Left ventricle myocardium inferior (tissue), 1 donor: ENCODE data around the gene VWDE. TPM values are rescaled to one million over a fixed set of nuclear protein-coding genes. Genes with fewer than 3 reads are reported as not detected.

Experiments used
- DNase-seq: peaks from one replicate; pipeline ENCODE4 v3.0.0-alpha.2; 2020
- H3K27ac ChIP-seq: fragments of 200-600 bp; replicated peaks from 2 replicates; pipeline ENCODE4 v1.8.0; 2021
- H3K27me3 ChIP-seq: fragments of 200-600 bp; 2 replicates; pipeline ENCODE4 v1.8.0; 2021; ENCODE audit warnings: low read depth
- H3K36me3 ChIP-seq: fragments of 200-600 bp; 2 replicates; pipeline ENCODE4 v1.8.0; 2021
- H3K4me1 ChIP-seq: fragments of 200-600 bp; 2 replicates; pipeline ENCODE4 v1.8.0; 2021
- H3K4me3 ChIP-seq: fragments of 200-600 bp; 2 replicates; pipeline ENCODE4 v1.8.0; 2021; ENCODE audit warnings: mild to moderate bottlenecking, moderate library complexity
- H3K9me3 ChIP-seq: fragments of 200-600 bp; replicated peaks from 2 replicates; pipeline ENCODE4 v1.8.0; 2021
- intact Hi-C: fragments of 100-400 bp; cut with micrococcal nuclease; formaldehyde crosslinking; loops from one replicate; pipeline ENCODE4 v1.11.0; 2022
- total RNA-seq: library from RNA; stranded (reverse); fragmentation: NEBNext Ultra II Directional; extraction: Animal tissue kit (Norgen Biotek cat#: 25700); gene quantifications from one replicate; pipeline ENCODE4 v1.2.1, GENCODE V29; 2021
- TF ChIP-seq, protein P1 (sequence below): fragments of 200-600 bp; IDR thresholded peaks from 2 replicates; pipeline ENCODE4 v1.8.0; 2021; ENCODE audit warnings: antibody characterized with exemption, mild to moderate bottlenecking, borderline replicate concordance
- donor health status: DM: no; HTN: yes; CAD: no; lungs with severe emphysema.

VWDE gene
- total RNA-seq, 1 donor from 2014 or later = not detected

DNA sequence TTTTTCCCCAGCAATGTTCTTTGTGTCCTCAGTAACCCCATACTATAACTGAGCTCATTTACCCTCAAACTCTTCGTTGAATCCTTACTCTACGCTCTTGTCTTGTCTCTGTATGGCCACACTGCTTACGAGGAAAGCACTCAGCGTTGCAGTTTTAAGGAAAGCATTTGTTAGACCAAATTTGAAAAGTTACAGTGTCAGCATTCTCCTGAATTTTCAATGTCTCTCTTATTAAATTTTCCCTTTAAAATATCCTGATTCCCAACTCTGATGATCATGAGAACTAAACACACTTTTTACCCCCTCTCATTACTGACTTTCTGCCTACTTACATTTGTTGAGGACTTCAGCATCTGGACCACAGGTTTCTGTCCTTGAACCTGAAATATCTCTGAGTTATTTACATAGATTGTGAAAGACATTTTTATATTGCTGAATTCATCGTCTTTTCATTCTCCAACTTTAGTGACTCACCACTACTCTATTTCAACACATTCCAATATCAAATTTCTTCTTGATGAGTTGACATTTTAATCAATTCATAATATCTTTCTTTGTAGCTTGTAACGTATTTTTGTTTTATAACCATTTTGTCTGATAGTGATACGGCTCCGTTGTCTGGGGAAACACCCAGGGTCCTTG, 19.8 kb upstream of the VWDE start:
- H3K4me3 ChIP-seq = no peak overlapping the region
- peaks cover 27% of the 10 kb centered on the region for H3K9me3 ChIP-seq
- TF ChIP-seq, protein P1, sequence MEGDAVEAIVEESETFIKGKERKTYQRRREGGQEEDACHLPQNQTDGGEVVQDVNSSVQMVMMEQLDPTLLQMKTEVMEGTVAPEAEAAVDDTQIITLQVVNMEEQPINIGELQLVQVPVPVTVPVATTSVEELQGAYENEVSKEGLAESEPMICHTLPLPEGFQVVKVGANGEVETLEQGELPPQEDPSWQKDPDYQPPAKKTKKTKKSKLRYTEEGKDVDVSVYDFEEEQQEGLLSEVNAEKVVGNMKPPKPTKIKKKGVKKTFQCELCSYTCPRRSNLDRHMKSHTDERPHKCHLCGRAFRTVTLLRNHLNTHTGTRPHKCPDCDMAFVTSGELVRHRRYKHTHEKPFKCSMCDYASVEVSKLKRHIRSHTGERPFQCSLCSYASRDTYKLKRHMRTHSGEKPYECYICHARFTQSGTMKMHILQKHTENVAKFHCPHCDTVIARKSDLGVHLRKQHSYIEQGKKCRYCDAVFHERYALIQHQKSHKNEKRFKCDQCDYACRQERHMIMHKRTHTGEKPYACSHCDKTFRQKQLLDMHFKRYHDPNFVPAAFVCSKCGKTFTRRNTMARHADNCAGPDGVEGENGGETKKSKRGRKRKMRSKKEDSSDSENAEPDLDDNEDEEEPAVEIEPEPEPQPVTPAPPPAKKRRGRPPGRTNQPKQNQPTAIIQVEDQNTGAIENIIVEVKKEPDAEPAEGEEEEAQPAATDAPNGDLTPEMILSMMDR = no peak
- intact Hi-C loops = no loop called here
- no peaks in the 10 kb centered on the region for H3K27me3 ChIP-seq
- no peaks in the 10 kb centered on the region for H3K36me3 ChIP-seq
- no peaks in the 10 kb centered on the region for H3K4me1 ChIP-seq
- no peak overlapping the region for H3K27ac ChIP-seq
- DNase-seq = no peak

DNA sequence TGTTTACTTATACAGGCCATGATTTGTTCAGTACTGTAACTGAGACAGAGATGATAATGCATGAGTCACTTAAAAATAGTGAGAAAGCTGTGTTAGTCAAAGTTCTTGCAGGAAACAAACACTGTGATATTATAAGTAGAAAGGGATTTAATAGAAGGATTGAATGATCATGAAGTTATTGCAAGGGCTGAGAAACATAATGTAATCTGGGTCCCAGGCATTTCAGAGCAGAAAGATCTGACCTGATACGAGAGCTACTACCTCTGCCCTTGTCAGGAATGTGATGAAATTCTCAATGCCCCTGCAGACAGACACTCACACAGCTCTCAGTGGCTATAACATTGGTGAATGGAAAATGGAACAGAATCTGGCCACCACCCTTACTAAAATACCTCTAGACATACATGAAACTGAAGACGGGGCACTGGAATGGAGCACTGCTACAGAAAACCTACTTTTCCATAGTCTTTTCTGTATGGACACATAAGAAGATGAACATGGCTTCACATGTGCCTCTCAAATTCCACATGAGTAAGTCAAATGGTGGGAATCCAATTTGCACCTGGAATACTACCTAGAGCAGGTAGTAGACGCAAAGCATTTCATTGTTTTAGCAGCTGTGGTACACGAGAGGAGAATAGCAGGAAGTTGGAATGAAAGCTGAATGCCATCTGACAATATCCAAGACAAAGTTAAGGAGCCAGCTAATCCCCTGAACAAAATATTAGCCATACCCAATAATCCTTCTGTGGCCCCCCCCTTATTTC, 19.1 kb upstream of the VWDE start:
- no peaks in the 10 kb centered on the region for H3K4me1 ChIP-seq
- peaks cover 25% of the 10 kb centered on the region for H3K9me3 ChIP-seq
- intact Hi-C loops = no loop called here
- no peak for DNase-seq
- H3K4me3 ChIP-seq = no peak overlapping the region
- H3K27me3 ChIP-seq = no peaks in the 10 kb centered on the region
- TF ChIP-seq, protein P1 = no peak
- H3K36me3 ChIP-seq = no peaks in the 10 kb centered on the region
- no peak overlapping the region for H3K27ac ChIP-seq

DNA sequence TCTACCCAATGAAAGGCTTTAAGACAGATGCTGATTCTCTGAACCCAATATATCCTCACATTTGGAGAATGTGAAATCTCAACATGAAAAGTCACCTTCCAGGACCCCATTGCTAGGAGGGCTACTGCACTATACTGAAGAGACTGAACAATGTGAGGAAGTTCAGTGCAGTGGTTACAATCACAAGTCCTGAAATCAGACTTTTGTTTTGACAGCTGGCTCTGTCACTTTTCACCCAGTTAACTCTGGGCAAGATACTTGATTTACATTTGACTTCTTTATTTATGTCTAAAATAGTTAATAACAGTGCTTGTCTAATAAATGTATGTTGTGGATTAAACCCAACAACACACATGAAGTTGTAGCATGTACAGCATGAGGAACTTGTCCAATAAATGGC, 14.8 kb upstream of the VWDE start:
- Histone ChIP-seq H3K36me3 (no peaks in the 10 kb centered on the region), H3K9me3 (no peaks in the 10 kb centered on the region), H3K27ac (no peak overlapping the region), H3K4me1 (no peaks in the 10 kb centered on the region), H3K4me3 (no peak overlapping the region), H3K27me3 (no peaks in the 10 kb centered on the region)
- intact Hi-C loops = no loop called here
- DNase-seq = no peak
- TF ChIP-seq, protein P1 = no peak

DNA sequence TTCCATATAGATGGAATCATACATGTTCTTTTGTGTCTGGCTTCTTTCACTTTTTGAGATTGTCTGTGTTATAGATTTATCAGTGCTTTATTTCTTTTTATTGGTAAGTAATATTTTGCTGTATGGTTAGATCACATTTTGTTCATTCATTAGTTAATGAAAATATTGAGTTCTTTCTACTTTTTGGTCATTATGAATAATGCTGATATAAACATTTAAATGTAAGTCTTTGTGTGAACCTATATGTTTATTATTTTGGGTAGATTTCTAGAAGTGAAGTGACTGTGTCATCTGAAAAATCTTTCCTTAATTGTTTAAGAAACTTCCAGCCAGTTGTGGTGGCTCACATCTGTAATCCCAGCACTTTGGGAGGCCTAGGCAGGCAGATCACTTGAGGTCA, 11.4 kb upstream of the VWDE start:
- DNase-seq = no peak
- TF ChIP-seq, protein P1 = no peak
- H3K4me1 ChIP-seq = no peaks in the 10 kb centered on the region
- peaks cover 19% of the 10 kb centered on the region for H3K9me3 ChIP-seq
- no peak overlapping the region for H3K4me3 ChIP-seq
- no peaks in the 10 kb centered on the region for H3K36me3 ChIP-seq
- H3K27me3 ChIP-seq = no peaks in the 10 kb centered on the region
- H3K27ac ChIP-seq = no peak overlapping the region
- intact Hi-C loops = no loop called here

GRCh38 chr7:12412407-12412806, 8.7 kb upstream of the VWDE start:
- H3K4me1 ChIP-seq = no peaks in the 10 kb centered on the region
- DNase-seq = no peak
- no peaks in the 10 kb centered on the region for H3K27me3 ChIP-seq
- no peak overlapping the region for H3K4me3 ChIP-seq
- no peak overlapping the region for H3K27ac ChIP-seq
- TF ChIP-seq, protein P1 = no peak
- no peaks in the 10 kb centered on the region for H3K36me3 ChIP-seq
- peaks cover 23% of the 10 kb centered on the region for H3K9me3 ChIP-seq
- intact Hi-C loops = no loop called here
